ENCODE results near the gene EPB41. TPM values are rescaled to one million over a fixed set of nuclear protein-coding genes. Genes with fewer than 3 reads are reported as not detected.

The EPB41 gene
- total and polyA plus RNA-seq, 2 donors (not counting 3 experiments of a cell fraction or from before 2014, with no cell fraction given), result 22.3 to 45.7 TPM

GRCh38 chr1:29094433-29094832, 180.1 kb downstream of the EPB41 start:
- H3K9ac ChIP-seq (replicated peaks; ENCODE audit: extremely low read depth, insufficient read depth, low read length), result no peak overlapping the region
- BruUV-seq (replicated peaks), result no TSS peak
- H3K36me3 ChIP-seq (ENCODE audit: control insufficient read depth in 2 of 2, extremely low read depth in 1 of 2, insufficient read depth in 2 of 2, low read length in 2 of 2), result no peaks in the 10 kb centered on the region
- no peak for TF ChIP-seq POLR2A (IDR thresholded peaks at IDR 0.05; ENCODE audit: low read depth, low read length)
- no peak for TF ChIP-seq FOS (IDR thresholded peaks at IDR 0.05; ENCODE audit: borderline replicate concordance, insufficient read depth, low read length)
- no peak for TF ChIP-seq GATA2 (IDR thresholded peaks at IDR 0.05; ENCODE audit: insufficient read depth, insufficient read length, low read depth, low read length)
- TF ChIP-seq POLR2AphosphoS5 (IDR thresholded peaks at IDR 0.05; ENCODE audit: insufficient read depth, low read depth, low read length), result no peak
- no peak overlapping the region for H3K4me3 ChIP-seq (replicated peaks in 1 of 3; ENCODE audit: insufficient read depth in 1 of 3, low read depth in 1 of 3, low read length in 3 of 3)
- ChIA-PET POLR2A (no interaction called here), CTCF (no interaction called here)
- H3K4me1 ChIP-seq (ENCODE audit: control insufficient read depth, extremely low read depth, insufficient read depth, low read length), result no peaks in the 10 kb centered on the region
- H3K27ac ChIP-seq (ENCODE audit: insufficient read depth, low read depth, low read length), result no peak overlapping the region
- H3K27me3 ChIP-seq (ENCODE audit: control insufficient read depth in 2 of 2, insufficient read depth in 2 of 2, low read length in 2 of 2), result no peaks in the 10 kb centered on the region
- H3K4me2 ChIP-seq (ENCODE audit: insufficient read depth, low read length), result no peak overlapping the region
- intact Hi-C loops (cut with micrococcal nuclease) (no loop called here), dilution Hi-C loops (cut with MboI; ENCODE audit: extremely low pct_ligation_motif_present, low sequenced_read_pairs) (no loop called here)
- no peak for DNase-seq (ENCODE audit: low read depth, low spot score)
- no peaks in the 10 kb centered on the region for H3K79me2 ChIP-seq (ENCODE audit: control insufficient read depth, insufficient read depth, low read length)
- no peak for FAIRE-seq
- no peaks in the 10 kb centered on the region for H4K20me1 ChIP-seq (replicated peaks; ENCODE audit: control insufficient read depth, extremely low read depth, insufficient read depth, low read length)
- H2AFZ ChIP-seq (ENCODE audit: low read depth, low read length), result no peak overlapping the region
- no peaks in the 10 kb centered on the region for H3K9me3 ChIP-seq (replicated peaks; ENCODE audit: control insufficient read depth, insufficient read depth, low read length)
- no peaks in the 10 kb centered on the region for H3K9me1 ChIP-seq (replicated peaks; ENCODE audit: control insufficient read depth, extremely low read depth, insufficient read depth, low read length)

DNA sequence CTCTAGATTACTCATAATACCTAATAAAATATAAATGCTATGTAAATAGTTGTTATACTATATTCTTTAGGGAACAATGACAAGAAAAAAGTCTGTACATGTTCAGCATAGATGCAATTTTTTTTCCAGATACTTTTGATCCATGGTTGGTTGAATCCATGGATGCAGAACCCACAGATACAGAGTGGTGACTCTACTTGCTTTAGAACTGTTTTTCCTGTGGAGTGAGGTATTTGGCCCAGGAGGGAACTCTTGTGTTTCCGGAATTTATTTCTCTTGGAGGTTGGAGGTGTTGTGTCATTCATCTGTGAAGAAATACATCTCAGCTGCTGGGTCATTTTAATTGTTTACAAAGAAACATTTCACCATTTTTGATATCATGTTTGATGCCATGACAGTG, 180.6 kb downstream of the EPB41 start:
- no peak overlapping the region for H3K27ac ChIP-seq (ENCODE audit: insufficient read depth, low read depth, low read length)
- DNase-seq (ENCODE audit: low read depth, low spot score) (no peak), FAIRE-seq (no peak)
- intact Hi-C loops (cut with micrococcal nuclease), result no loop called here
- ChIA-PET CTCF (interaction anchor here (0.9 kb wide), 1 partner anchor 108 kb away, joined by 3 read pairs; no protein-coding TSS in a partner anchor), POLR2A (no interaction called here)
- no peaks in the 10 kb centered on the region for H3K27me3 ChIP-seq (ENCODE audit: control insufficient read depth in 2 of 2, insufficient read depth in 2 of 2, low read length in 2 of 2)
- H3K4me3 ChIP-seq (replicated peaks in 1 of 3; ENCODE audit: insufficient read depth in 1 of 3, low read depth in 1 of 3, low read length in 3 of 3), result no peak overlapping the region
- no peak for TF ChIP-seq CTCF (IDR thresholded peaks at IDR 0.05; ENCODE audit: extremely low read depth in 1 of 2, insufficient read depth in 1 of 2, low read depth in 1 of 2, low read length in 2 of 2)
- no peak for TF ChIP-seq POLR2A (IDR thresholded peaks at IDR 0.05; ENCODE audit: low read depth, low read length)
- TF ChIP-seq FOS (IDR thresholded peaks at IDR 0.05; ENCODE audit: borderline replicate concordance, insufficient read depth, low read length), result no peak
- TF ChIP-seq EZH2 (IDR thresholded peaks at IDR 0.05; ENCODE audit: borderline replicate concordance, low read depth, low read length, severe bottlenecking), result no peak
- TF ChIP-seq GATA2 (IDR thresholded peaks at IDR 0.05; ENCODE audit: insufficient read depth, insufficient read length, low read depth, low read length), result no peak
- TF ChIP-seq, protein P1, sequence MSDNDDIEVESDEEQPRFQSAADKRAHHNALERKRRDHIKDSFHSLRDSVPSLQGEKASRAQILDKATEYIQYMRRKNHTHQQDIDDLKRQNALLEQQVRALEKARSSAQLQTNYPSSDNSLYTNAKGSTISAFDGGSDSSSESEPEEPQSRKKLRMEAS (IDR thresholded peaks at IDR 0.05; ENCODE audit: insufficient read depth, insufficient read length), result no peak
- TF ChIP-seq POLR2AphosphoS5 (IDR thresholded peaks at IDR 0.05; ENCODE audit: insufficient read depth, low read depth, low read length), result no peak
- H3K9ac ChIP-seq (replicated peaks; ENCODE audit: extremely low read depth, insufficient read depth, low read length), result no peak overlapping the region
- dilution Hi-C loops (cut with MboI; ENCODE audit: extremely low pct_ligation_motif_present, low sequenced_read_pairs), result no loop called here
- H3K36me3 ChIP-seq (ENCODE audit: control insufficient read depth in 2 of 2, extremely low read depth in 1 of 2, insufficient read depth in 2 of 2, low read length in 2 of 2), result no peaks in the 10 kb centered on the region
- H3K9me1 ChIP-seq (replicated peaks; ENCODE audit: control insufficient read depth, extremely low read depth, insufficient read depth, low read length), result no peaks in the 10 kb centered on the region
- no peaks in the 10 kb centered on the region for H3K79me2 ChIP-seq (ENCODE audit: control insufficient read depth, insufficient read depth, low read length)
- H4K20me1 ChIP-seq (replicated peaks; ENCODE audit: control insufficient read depth, extremely low read depth, insufficient read depth, low read length), result no peaks in the 10 kb centered on the region
- H2AFZ ChIP-seq (ENCODE audit: low read depth, low read length), result no peak overlapping the region
- BruUV-seq (replicated peaks), result no TSS peak
- H3K4me2 ChIP-seq (ENCODE audit: insufficient read depth, low read length), result no peak overlapping the region
- H3K4me1 ChIP-seq (ENCODE audit: control insufficient read depth, extremely low read depth, insufficient read depth, low read length), result no peaks in the 10 kb centered on the region
- H3K9me3 ChIP-seq (replicated peaks; ENCODE audit: control insufficient read depth, insufficient read depth, low read length), result no peaks in the 10 kb centered on the region

Data from endothelial cell of umbilical vein (primary cell).